Smooth muscle cell (in vitro differentiated cells): ENCODE results near the gene PISD. TPM values are rescaled to one million over a fixed set of nuclear protein-coding genes. Genes with fewer than 3 reads are reported as not detected.

Experiments
- DNase-seq: peaks from one replicate; lab custom pipeline; 2025; ENCODE audit not compliant: unreplicated experiment; lab: John Stamatoyannopoulos, UW
- H2AFZ ChIP-seq: fragments of 200-600 bp; sonication (generic); 2 replicates; pipeline ENCODE4 v1.6.0; 2016; ENCODE audit warnings: antibody characterized with exemption, low read depth, mild to moderate bottlenecking
- H3F3A ChIP-seq: fragments of 200-600 bp; sonication (generic); 2 replicates; pipeline ENCODE4 v1.6.0; 2017; ENCODE audit warnings: antibody characterized with exemption, low read depth
- H3K27ac ChIP-seq: fragments of 200-600 bp; sonication (generic); 2 replicates; pipeline ENCODE4 v1.5.1; 2016; ENCODE audit warnings: low read depth, mild to moderate bottlenecking
- H3K27me3 ChIP-seq: fragments of 200-600 bp; sonication (generic); 2 replicates; pipeline ENCODE4 v1.6.1; 2016; ENCODE audit warnings: low read depth, mild to moderate bottlenecking
- H3K36me3 ChIP-seq: fragments of 200-600 bp; sonication (generic); 2 replicates; pipeline ENCODE4 v1.5.1; 2016; ENCODE audit warnings: low read depth
- H3K4me1 ChIP-seq: fragments of 200-600 bp; sonication (generic); 2 replicates; pipeline ENCODE4 v1.5.1; 2016; ENCODE audit warnings: low read depth
- H3K4me2 ChIP-seq: fragments of 200-600 bp; sonication (generic); 2 replicates; pipeline ENCODE4 v1.6.0; 2016; ENCODE audit warnings: mild to moderate bottlenecking
- H3K4me3 ChIP-seq: fragments of 200-600 bp; sonication (generic); 2 replicates; pipeline ENCODE4 v1.5.1; 2016; ENCODE audit warnings: mild to moderate bottlenecking
- H3K79me2 ChIP-seq: fragments of 200-600 bp; sonication (generic); 2 replicates; pipeline ENCODE4 v1.6.0; 2016; ENCODE audit warnings: low read depth, mild to moderate bottlenecking
- H3K9ac ChIP-seq: fragments of 200-600 bp; sonication (generic); 2 replicates; pipeline ENCODE4 v1.6.0; 2016; ENCODE audit warnings: low read depth
- H3K9me3 ChIP-seq: fragments of 200-600 bp; sonication (generic); replicated peaks from 2 replicates; pipeline ENCODE4 v1.5.1; 2016; ENCODE audit warnings: low read depth
- H4K20me1 ChIP-seq: fragments of 200-600 bp; sonication (generic); 2 replicates; pipeline ENCODE4 v1.6.0; 2016; ENCODE audit warnings: low read depth
- CTCF ChIP-seq: fragments of 200-600 bp; sonication (generic); IDR thresholded peaks from 2 replicates; pipeline ENCODE4 v1.5.1; 2017; ENCODE audit warnings: borderline replicate concordance, mild to moderate bottlenecking, antibody characterized with exemption; ENCODE audit not compliant: insufficient read depth, poor library complexity, severe bottlenecking
- WGBS: methylation state at CpG from one replicate; pipeline ENCODE4 v1.1.7; 2016; ENCODE audit warnings: low lambda C conversion rate; 5-methylcytosine and 5-hydroxymethylcytosine counted together
- polyA plus RNA-seq: library from polyadenylated mRNA; unstranded; fragments of >200 nt; fragmentation: Nextera tagmentation; extraction: Ambion mirVana; gene quantifications from 2 replicates; pipeline ENCODE4 v1.2.1, GENCODE V29; 2016
- total RNA-seq: library from RNA; depleted of rRNA; stranded (reverse); fragments of >200 nt; gene quantifications from 2 replicates; pipeline ENCODE4 v1.2.3, GENCODE V29; 2014

Gene PISD
- total and polyA plus RNA-seq, 2 experiments from 2014 or later, result 15.3 to 31.6 TPM

GRCh38 chr22:31623592-31624304, 38.3 kb downstream of the PISD start:
- WGBS, result 88% methylated on average over 18 of the region's 18 CpGs
- no peak overlapping the region for H3K4me2 ChIP-seq
- peaks cover 56% of the 10 kb centered on the region for H3K79me2 ChIP-seq
- peaks cover 75% of the 10 kb centered on the region for H4K20me1 ChIP-seq
- TF ChIP-seq CTCF, result no peak
- H3K27me3 ChIP-seq, result no peaks in the 10 kb centered on the region
- DNase-seq, result no peak
- no peak overlapping the region for H3K4me3 ChIP-seq
- no peaks in the 10 kb centered on the region for H3K36me3 ChIP-seq
- peaks cover 14% of the 10 kb centered on the region for H3K4me1 ChIP-seq
- H3K27ac ChIP-seq, result no peak overlapping the region
- H3F3A ChIP-seq, result no peaks in the 10 kb centered on the region
- H2AFZ ChIP-seq, result no peak overlapping the region
- no peak overlapping the region for H3K9ac ChIP-seq
- no peaks in the 10 kb centered on the region for H3K9me3 ChIP-seq

- Histone ChIP-seq H3F3A (no peaks in the 10 kb centered on the region), H3K4me1 (peaks cover 14% of the 10 kb centered on the region), H3K27ac (no peak overlapping the region), H3K4me3 (no peak overlapping the region), H4K20me1 (peaks cover 68% of the 10 kb centered on the region), H3K79me2 (peaks cover 48% of the 10 kb centered on the region), H3K4me2 (no peak overlapping the region), H3K27me3 (no peaks in the 10 kb centered on the region), H3K9ac (no peak overlapping the region), H2AFZ (no peak overlapping the region), H3K36me3 (no peaks in the 10 kb centered on the region), H3K9me3 (no peaks in the 10 kb centered on the region)
- no peak for TF ChIP-seq CTCF
- no peak for DNase-seq
- WGBS, result 100% methylated on average over 1 of the region's 1 CpG
These were observed 39.0 kb downstream of the PISD start for GRCh38 chr22:31622980-31623379.

GRCh38 chr22:31621507-31622124, 40.4 kb downstream of the PISD start:
- Histone ChIP-seq H3K27me3 (no peaks in the 10 kb centered on the region), H3K4me3 (no peak overlapping the region), H2AFZ (no peak overlapping the region), H3K4me2 (no peak overlapping the region), H3K79me2 (peaks cover 36% of the 10 kb centered on the region), H4K20me1 (peaks cover 54% of the 10 kb centered on the region), H3F3A (no peaks in the 10 kb centered on the region), H3K9me3 (no peaks in the 10 kb centered on the region), H3K9ac (no peak overlapping the region), H3K36me3 (no peaks in the 10 kb centered on the region), H3K27ac (no peak overlapping the region), H3K4me1 (peaks cover 14% of the 10 kb centered on the region)
- 98% methylated on average over 15 of the region's 19 CpGs for WGBS
- TF ChIP-seq CTCF, result no peak
- DNase-seq, result no peak
